Ovary (tissue), 3 donors: ENCODE results near the gene MYO1H.

Source experiments
- EP300 ChIP-seq: sonication (generic); formaldehyde crosslinking; IDR thresholded peaks from one replicate; pipeline ENCODE4 v1.6.1; 2017; ENCODE audit warnings: antibody characterized with exemption
- POLR2A ChIP-seq: fragments of 450-650 bp; IDR thresholded peaks from one replicate; pipeline ENCODE4 v1.6.1; 2017; ENCODE audit warnings: antibody characterized with exemption, mild to moderate bottlenecking, moderate library complexity
- TF ChIP-seq, protein P1 (sequence below), 3 donors: fragments of 450-650 bp in 2 of 3; fragments of 200-600 bp in 1 of 3; IDR thresholded peaks; one replicate each; pipeline versions ENCODE4 v1.5.1 to v1.8.0; 2016 to 2022; ENCODE audit warnings: antibody characterized with exemption in 3 of 3, mild to moderate bottlenecking in 1 of 3
- donor health status: DM: no; HTN: no; CAD: no.

DNA sequence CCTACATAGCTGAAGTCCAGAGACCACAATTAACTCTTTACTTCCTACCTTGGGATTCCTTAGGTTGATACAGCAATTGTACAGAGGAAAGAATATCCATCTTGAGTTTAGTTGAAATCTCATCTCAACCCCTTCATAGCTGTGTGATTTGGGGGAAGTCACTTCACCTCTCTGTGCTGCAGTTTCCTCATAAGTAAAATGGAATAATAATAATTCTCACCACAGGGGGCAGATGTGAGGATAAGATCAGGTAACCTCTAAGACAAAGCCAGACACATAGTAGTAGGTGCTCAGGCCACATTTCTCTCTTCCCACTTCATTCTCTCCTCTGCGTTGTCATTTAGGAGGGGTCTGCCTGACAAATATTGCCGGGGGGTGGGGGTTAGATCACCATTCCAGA, 45.3 kb upstream of the MYO1H start:
- TF ChIP-seq, protein P1, sequence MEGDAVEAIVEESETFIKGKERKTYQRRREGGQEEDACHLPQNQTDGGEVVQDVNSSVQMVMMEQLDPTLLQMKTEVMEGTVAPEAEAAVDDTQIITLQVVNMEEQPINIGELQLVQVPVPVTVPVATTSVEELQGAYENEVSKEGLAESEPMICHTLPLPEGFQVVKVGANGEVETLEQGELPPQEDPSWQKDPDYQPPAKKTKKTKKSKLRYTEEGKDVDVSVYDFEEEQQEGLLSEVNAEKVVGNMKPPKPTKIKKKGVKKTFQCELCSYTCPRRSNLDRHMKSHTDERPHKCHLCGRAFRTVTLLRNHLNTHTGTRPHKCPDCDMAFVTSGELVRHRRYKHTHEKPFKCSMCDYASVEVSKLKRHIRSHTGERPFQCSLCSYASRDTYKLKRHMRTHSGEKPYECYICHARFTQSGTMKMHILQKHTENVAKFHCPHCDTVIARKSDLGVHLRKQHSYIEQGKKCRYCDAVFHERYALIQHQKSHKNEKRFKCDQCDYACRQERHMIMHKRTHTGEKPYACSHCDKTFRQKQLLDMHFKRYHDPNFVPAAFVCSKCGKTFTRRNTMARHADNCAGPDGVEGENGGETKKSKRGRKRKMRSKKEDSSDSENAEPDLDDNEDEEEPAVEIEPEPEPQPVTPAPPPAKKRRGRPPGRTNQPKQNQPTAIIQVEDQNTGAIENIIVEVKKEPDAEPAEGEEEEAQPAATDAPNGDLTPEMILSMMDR (IDR thresholded peaks at IDR 0.05): no peak
- TF ChIP-seq POLR2A: no peak
- TF ChIP-seq EP300: no peak
